Skeletal muscle tissue (tissue), 4 donors: ENCODE measurements around the gene TBC1D26. TPM values are rescaled to one million over a fixed set of nuclear protein-coding genes. Genes with fewer than 3 reads are reported as not detected.
"Not testable (repeated sequence)": the region's sequence is repeated elsewhere in the genome, so short reads cannot be mapped to it uniquely, and the experiment has no call there.

Experiments used
- H3K27ac ChIP-seq: one replicate; pipeline ENCODE4 v1.7.0; 2013; ENCODE audit warnings: mild to moderate bottlenecking, low read depth, low read length, inconsistent platforms
- H3K27me3 ChIP-seq, 3 donors: one replicate each; pipeline ENCODE4 v1.7.0; 2013; ENCODE audit warnings: low read length in 3 of 3; ENCODE audit not compliant: control insufficient read depth in 3 of 3, insufficient read depth in 3 of 3
- H3K36me3 ChIP-seq, 3 donors: one replicate each; pipeline ENCODE4 v1.7.0; 2013; ENCODE audit warnings: low read length in 3 of 3; ENCODE audit not compliant: control insufficient read depth in 3 of 3, insufficient read depth in 3 of 3
- H3K4me1 ChIP-seq, 3 donors: one replicate each; pipeline ENCODE4 v1.7.0; 2013; ENCODE audit warnings: low read length in 3 of 3, mild to moderate bottlenecking in 3 of 3; ENCODE audit not compliant: control insufficient read depth in 3 of 3, insufficient read depth in 3 of 3
- H3K4me3 ChIP-seq, 3 donors: one replicate each; pipeline ENCODE4 v1.7.0; 2013; ENCODE audit warnings: low read length in 3 of 3
- H3K9ac ChIP-seq, 3 donors: one replicate each; pipeline ENCODE4 v1.7.0; 2013; ENCODE audit warnings: low read length in 3 of 3, mild to moderate bottlenecking in 3 of 3, moderate library complexity in 2 of 3, low read depth in 1 of 3
- H3K9me3 ChIP-seq, 3 donors: one replicate each; pipeline ENCODE4 v1.7.0; 2013; ENCODE audit warnings: low read length in 3 of 3; ENCODE audit not compliant: control insufficient read depth in 3 of 3
- total RNA-seq: library from RNA; depleted of rRNA; stranded (reverse); fragments of >200 nt; gene quantifications from one replicate; pipeline ENCODE4 v1.2.3, GENCODE V29; 2014
- donor health status: Osteomylitis.

TBC1D26 gene
- total RNA-seq = 1.6 TPM

- H3K27me3 ChIP-seq, H3K9me3 ChIP-seq, H3K9ac ChIP-seq: not testable (repeated sequence)
These were observed at the start of gene TBC1D26 for GRCh38 chr17:15731900-15732299. Gene TBC1D26, plus strand, starts transcription at chr17:15732283. Its CDS starts 3,066 bp downstream, at chr17:15735349.

GRCh38 chr17:15683135-15683534, 48.9 kb upstream of the TBC1D26 start:
- not testable (repeated sequence) for H3K27ac ChIP-seq, H3K4me1 ChIP-seq, H3K36me3 ChIP-seq, H3K9me3 ChIP-seq, H3K27me3 ChIP-seq
- Histone ChIP-seq H3K4me3 (peak overlapping the region in 2 of 3 donors; percentile 81 to 86), H3K9ac (peak overlapping the region in 1 of 3 donors; percentile 84)

More at GRCh38 chr17:15731900-15732299, at the start of gene TBC1D26:
- not testable (repeated sequence) for H3K36me3 ChIP-seq, H3K4me1 ChIP-seq, H3K27ac ChIP-seq, H3K4me3 ChIP-seq

DNA sequence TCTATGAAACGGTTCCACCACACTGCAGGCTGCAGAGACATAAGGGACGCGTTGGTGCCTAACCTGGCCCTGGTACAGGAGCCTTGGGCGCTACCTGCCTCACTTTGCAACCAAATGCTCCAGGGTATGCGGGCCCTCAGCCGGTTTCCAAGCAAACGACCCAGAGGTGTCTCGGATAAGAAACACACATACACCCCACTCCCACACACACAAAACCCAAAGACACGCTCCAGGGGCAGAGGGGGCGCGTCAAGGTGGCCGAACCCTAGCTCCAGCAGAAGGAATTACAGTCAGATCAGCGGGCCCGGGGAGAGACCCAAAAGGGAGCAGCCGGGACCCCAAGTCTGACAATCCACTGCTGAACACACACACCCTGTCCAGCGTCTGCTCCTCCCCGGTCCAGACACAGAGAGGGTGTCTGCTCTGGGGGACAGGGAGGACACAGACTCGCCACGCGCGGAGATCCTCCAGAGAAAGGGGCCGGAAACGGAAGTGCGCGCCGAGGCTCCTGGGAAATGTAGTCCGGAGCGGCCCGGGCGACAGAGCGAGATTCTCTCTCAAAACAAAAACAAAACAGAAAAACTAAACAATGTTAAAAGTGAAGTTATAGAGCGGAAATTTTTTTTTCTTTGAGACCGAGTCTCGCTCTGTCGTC, 48.1 kb upstream of the TBC1D26 start, which contains the start of gene TRIM16:
TRIM16 (minus strand) TSS at position 488 of the 655 bp plus-strand sequence. CDS start 32,702 bp downstream, outside the sequence.
- not testable (repeated sequence) for H3K27me3 ChIP-seq, H3K4me1 ChIP-seq, H3K9me3 ChIP-seq, H3K36me3 ChIP-seq
- peak within 1 kb of the TSS; percentile 6 for H3K27ac ChIP-seq
- peak within 1 kb of the TSS; percentile 76 to 84 (median 79) for H3K9ac ChIP-seq
- H3K4me3 ChIP-seq = peak within 1 kb of the TSS; percentile 61 to 86 (median 81)

DNA sequence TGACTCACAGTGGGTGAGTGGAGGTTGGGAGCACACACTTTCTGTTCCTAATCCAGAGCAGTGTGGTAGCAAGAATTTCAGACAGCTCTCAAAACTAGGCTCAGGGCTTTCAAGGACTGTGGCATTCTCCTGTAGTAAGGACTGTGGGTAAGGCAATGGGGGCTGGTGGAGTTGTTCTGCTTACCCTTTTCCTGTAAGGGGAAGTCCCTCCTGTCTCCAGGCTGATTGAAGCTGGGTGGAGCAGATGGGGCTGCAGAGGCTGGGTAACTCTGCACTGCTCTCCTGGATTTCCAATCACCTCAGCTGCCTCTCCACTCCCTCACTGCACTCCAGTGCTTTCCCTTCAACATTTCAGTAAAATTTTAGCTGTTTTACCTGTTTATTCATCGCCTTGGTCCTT, 44.6 kb upstream of the TBC1D26 start:
- H3K9ac ChIP-seq, H3K4me1 ChIP-seq, H3K27me3 ChIP-seq, H3K4me3 ChIP-seq, H3K36me3 ChIP-seq, H3K9me3 ChIP-seq, H3K27ac ChIP-seq: not testable (repeated sequence)

GRCh38 chr17:15698967-15699366, 33.1 kb upstream of the TBC1D26 start:
- H3K27me3 ChIP-seq, H3K27ac ChIP-seq, H3K9me3 ChIP-seq, H3K36me3 ChIP-seq, H3K4me1 ChIP-seq: not testable (repeated sequence)
- Histone ChIP-seq H3K4me3 (peak overlapping the region; percentile 77 to 85 (median 82)), H3K9ac (peak overlapping the region in 2 of 3 donors; percentile 50 to 70)

DNA sequence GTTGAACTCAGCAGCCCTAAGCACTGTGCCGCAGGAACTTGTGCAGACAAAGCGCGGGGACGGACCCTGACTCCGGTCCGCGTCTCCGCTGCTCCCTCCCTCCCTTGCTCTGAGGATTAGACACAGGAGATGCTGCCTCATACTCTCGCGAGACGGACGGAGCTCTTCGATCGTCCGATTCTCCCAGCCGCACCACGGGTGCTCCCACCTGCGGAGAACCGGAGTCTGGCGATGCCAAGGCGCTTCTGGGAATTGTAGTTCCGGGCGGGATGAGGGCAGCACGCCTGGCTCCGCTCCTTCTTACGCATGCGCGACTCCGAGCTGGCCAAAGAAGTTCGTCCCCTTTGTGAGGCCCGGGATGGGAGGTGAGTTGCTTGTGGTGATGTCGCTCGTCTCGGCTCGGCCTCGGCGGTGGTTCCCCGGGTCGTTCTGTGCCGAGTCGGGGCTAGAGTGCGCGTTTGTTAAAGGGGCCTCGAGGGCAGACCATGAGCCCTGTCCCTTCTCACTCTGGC, 32.6 kb upstream of the TBC1D26 start, which contains the start of gene ZNF286A:
ZNF286A (plus strand) TSS at position 340 of the 512 bp plus-strand sequence. CDS start 578 bp downstream, outside the sequence.
- peak within 1 kb of the TSS; percentile 33 to 70 (median 50) for H3K9ac ChIP-seq
- not testable (repeated sequence) for H3K9me3 ChIP-seq, H3K36me3 ChIP-seq, H3K27me3 ChIP-seq, H3K4me1 ChIP-seq
- peak within 1 kb of the TSS; percentile 77 to 85 (median 82) for H3K4me3 ChIP-seq
- peak within 1 kb of the TSS; percentile 19 for H3K27ac ChIP-seq

DNA sequence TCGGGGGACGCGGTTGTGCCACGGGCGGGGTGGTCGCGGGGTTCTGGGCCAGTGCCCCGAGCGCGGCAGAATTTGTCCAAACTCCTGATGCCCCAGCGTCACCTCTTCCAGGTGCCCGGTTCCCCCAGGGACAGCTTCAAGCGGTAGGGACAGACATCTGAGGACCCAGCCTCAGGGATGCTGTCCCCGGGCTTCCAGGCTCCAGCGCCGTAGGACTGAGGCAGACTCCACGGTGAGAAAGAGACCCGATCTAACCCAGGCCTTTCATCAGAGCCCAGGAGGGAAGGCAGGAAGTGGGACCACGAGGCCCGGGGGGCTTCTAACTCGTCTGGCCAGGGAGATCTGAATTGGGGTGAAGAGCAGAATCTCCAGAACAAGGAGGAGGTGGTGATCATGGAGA, 32.1 kb upstream of the TBC1D26 start:
- not testable (repeated sequence) for H3K27me3 ChIP-seq, H3K36me3 ChIP-seq, H3K9me3 ChIP-seq, H3K4me1 ChIP-seq
- peak overlapping the region; percentile 19 for H3K27ac ChIP-seq
- peak overlapping the region; percentile 77 to 85 (median 82) for H3K4me3 ChIP-seq
- peak overlapping the region in 2 of 3 donors; percentile 33 to 50 for H3K9ac ChIP-seq

DNA sequence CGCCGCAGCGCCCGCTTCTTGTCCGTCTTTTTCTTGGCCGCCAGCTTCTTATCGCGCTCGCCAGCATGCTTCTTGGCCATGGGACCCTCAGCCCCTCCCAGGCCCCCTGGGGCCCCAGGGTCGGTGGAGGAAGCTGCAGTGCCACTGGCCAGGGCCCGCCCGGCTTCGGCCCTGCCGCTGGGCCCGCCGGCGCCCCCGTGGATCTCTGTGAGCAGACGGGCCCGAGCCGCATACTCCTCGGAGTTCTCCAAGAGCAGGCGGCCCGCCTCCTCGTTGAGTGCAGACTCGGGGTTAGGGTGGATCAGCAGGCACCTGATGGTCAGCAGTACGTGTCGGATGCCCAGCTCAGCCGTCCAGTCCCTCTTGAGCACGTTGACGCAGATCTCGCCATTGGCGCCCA, 27.8 kb upstream of the TBC1D26 start:
- H3K9ac ChIP-seq, H3K9me3 ChIP-seq, H3K27ac ChIP-seq, H3K27me3 ChIP-seq, H3K4me3 ChIP-seq, H3K4me1 ChIP-seq: not testable (repeated sequence)
- peaks cover 6 to 11% (median 10%) of the 10 kb centered on the region in 3 donors for H3K36me3 ChIP-seq

GRCh38 chr17:15704813-15705212, 27.3 kb upstream of the TBC1D26 start:
- H3K4me1 ChIP-seq = not testable (repeated sequence)
- peaks cover 6 to 11% (median 10%) of the 10 kb centered on the region in 3 donors for H3K36me3 ChIP-seq

DNA sequence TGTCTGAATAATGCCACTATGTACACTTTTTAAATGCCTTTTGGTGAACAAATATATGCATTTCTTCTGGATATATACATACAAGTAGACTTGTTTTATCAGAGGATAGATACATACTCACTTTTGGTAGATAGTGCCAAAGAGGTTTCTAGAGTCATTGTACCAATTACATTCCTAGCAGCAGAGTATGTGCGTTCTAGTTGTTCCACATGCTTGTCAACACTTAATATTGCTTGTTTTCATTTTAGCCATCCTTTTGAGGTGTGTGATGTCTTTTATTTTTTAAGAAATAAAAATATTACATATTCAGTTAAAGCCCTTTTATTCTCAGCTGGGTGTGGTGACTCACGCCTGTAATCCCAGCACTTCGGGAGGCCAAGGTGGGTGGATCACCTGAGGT, 23.2 kb upstream of the TBC1D26 start:
- not testable (repeated sequence) for H3K4me1 ChIP-seq, H3K9me3 ChIP-seq, H3K27ac ChIP-seq, H3K27me3 ChIP-seq, H3K9ac ChIP-seq, H3K4me3 ChIP-seq
- H3K36me3 ChIP-seq = peaks cover 6 to 11% (median 10%) of the 10 kb centered on the region in 3 donors

More at GRCh38 chr17:15704813-15705212, 27.3 kb upstream of the TBC1D26 start:
- H3K9ac ChIP-seq, H3K4me3 ChIP-seq, H3K27ac ChIP-seq, H3K9me3 ChIP-seq, H3K27me3 ChIP-seq: not testable (repeated sequence)
